T47D (cell line): Measurements from ENCODE around the gene CTBP2.

Experiments used
- DNase-seq, 2 experiments: peaks; one replicate each; pipeline versions ENCODE4 v3.0.0 to v3.0.0-alpha.2; 2011 to 2012; ENCODE audit warnings: low read depth in 1 of 2, low spot score in 1 of 2
- JUND ChIP-seq: IDR thresholded peaks from 2 replicates; pipeline ENCODE4 v1.6.1; 2012; ENCODE audit warnings: low read depth
- in situ Hi-C: cut with HindIII; loops from 2 replicates; pipeline ENCODE4 v1.10.0; 2016; ENCODE audit warnings: low sequenced_read_pairs, low pct_unique_long_range_greater_than_20kb

CTBP2 gene

DNA sequence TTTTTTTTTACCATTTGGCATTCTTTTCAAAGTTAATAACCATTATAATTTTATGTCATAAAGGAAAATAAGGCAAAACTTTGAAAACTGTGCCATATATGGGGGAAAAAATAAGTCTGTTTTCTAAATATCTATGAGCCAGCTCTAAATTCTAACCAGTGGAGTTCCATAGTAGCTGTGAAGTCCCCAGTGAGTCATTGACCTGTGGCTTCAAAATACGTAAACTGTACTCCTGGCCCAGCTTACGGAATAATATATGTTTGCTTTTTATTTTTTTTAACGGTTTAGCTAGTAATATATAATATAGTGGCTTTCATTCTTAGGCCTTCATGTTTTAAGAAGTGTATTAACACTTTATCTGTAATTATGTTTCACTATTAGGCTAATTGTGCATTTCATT lies 197.9 kb downstream of the CTBP2 start:
- in situ Hi-C loops: no loop called here
- DNase-seq: no peak
- no peak for TF ChIP-seq JUND

DNA sequence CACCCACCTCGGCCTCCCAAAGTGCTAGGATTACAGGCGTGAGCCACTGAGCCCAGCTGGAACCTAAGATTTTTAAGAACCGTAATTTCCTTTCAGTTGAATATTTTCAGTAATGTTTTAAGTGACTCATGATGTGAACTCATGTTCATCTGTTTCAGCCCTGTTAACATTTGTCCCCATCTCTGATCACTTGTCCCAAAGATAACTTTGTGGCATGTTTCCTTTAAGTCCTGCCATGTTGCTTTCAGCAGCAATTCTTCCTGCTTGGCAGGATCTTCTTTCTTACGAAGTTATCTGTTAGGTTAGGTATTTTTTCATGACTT lies 199.2 kb downstream of the CTBP2 start:
- no peak for DNase-seq
- TF ChIP-seq JUND: no peak
- in situ Hi-C loops: no loop called here

DNA sequence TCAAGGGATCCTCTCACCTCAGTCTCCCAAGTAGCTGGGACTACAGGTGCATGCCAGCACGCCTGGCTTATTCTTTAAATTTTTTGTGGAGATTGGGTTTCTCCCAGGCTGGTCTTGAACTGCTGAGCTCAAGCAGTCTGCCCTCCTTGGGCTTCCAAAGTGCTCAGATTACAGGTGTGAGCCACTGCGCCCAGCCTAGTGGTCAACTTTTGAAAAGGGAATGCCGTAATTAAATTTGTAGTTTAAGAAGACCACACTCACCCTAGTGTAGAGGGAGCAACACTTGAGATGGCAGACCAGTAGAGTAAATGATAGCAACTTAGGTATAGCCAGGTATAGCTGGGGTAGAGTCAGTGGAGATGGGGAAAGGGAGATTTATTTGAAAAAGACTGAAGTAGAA lies 200.8 kb downstream of the CTBP2 start:
- no peak for DNase-seq
- in situ Hi-C loops: no loop called here
- no peak for TF ChIP-seq JUND

DNA sequence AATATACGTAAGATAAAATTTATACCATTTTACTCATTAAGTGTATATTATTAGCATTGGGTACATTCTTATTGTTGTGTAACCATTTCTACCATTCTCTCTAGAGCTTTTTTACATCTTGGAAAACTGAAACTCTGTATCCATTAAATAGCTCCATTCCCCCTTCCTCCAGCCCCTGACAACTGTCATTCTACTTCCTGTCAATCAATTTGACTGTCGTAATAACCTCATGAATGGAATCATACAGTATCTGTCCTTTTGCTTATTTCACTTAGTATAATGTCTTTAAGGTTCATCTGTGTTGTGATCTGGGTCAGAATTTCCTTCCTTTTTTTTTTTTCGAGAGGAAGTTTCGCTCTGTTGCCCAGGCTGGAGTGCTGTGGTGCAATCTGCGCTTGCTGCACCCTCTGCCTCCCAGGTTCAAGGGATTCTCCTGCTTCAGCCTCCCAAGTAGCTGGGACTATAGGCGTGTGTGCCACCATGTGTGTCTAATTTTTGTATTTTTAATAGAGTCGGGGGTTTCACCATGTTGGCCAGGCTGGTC lies 202.9 kb downstream of the CTBP2 start:
- in situ Hi-C loops: no loop called here
- TF ChIP-seq JUND: no peak
- DNase-seq: no peak

DNA sequence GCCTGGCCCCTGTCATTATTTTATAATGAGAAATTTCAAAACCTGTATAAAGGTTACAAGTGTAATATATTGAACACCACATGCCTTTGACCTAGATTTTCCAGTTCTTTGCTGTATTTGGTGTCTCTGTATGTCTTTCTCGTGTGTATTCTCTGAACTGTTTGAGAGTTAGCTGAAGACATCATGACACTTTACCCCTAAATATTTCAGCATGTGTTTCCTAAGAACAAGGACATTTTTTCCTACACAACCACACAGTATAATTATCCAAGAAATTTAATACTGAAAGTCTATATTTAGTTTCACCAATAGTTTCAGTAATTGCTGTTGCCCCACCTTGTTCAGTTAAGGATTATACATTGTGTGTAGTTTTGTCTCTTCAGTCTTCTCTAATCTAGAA lies 203.6 kb downstream of the CTBP2 start:
- in situ Hi-C loops: no loop called here
- DNase-seq: no peak
- TF ChIP-seq JUND: no peak

DNA sequence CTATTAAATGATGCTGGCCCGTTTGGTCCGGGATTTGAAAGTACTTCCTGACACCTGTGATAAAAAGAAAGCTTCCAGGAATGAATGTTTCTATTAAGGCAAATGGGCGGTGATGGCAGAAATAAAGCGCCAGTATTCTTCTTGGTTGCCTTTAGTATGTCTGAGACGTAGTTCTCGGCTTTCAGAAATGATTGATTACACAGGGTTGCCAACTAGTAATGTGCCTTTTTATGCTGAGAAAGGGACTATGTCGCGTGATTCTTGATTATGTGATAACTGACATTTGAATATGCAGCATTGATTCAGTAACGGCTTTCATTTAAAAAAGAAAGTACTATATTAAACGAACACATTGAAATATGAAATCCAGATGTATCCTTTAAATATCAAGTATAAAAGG lies 204.5 kb downstream of the CTBP2 start:
- in situ Hi-C loops: no loop called here
- DNase-seq: no peak
- TF ChIP-seq JUND: no peak

DNA sequence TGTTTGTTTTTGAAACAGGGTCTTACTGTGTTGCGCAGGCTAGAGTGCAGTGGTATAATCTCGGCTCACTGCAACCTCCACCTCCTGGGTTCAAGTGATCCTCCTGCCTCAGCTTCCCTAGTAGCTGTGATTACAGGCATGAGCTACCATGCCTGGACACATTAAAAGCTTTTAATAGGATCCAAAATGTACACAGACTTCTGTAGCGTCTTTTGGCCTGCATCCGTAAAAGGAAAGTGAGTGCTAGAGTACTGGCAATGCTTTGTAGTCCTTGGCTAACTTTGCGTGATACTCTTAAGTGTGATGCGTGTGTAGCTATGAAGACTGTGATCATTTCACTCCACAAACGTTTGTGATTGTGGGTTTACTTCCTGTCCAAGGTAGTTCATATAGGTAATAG lies 205.1 kb downstream of the CTBP2 start:
- in situ Hi-C loops: no loop called here
- DNase-seq: no peak
- no peak for TF ChIP-seq JUND

DNA sequence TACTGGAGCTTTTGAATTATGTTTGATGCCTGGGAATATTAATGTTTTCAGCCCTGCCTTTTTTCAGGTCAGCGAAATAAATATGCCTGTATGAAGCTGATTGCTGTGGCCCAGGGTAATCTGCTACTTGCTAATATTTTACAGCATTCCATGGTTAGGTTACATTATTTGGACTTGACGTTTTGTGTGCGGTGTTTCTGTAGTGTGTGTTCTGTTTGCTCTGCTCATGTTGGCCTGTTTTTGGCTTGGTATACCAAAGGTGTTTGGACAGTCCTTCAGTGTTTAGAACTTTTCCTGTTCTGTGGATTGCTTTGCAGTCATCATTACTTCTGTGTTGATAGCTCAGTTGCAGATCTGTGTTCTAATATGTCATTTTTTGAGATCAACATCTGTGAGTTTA lies 206.9 kb downstream of the CTBP2 start:
- in situ Hi-C loops: no loop called here
- no peak for TF ChIP-seq JUND
- no peak for DNase-seq

DNA sequence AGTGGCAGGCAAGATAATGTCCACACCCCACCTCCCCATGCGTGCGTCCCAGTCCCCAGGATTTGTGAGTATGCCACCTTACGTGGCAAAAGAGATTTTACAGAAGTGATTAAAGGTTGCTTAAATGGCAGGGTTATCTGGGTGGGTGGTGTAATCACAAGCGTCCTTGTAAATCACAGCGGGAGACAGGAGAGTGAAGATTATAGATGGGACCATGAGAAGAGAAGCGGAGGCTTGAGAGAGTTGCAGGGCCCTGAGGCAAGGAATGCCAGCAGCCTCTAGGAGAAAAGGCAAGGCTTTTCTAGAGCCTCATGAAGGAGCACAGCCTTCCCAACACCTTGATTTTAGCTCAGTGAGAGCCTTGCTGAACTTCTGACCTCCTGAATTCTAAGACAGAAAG lies 208.2 kb downstream of the CTBP2 start:
- TF ChIP-seq JUND: no peak
- no peak for DNase-seq
- in situ Hi-C loops: no loop called here

DNA sequence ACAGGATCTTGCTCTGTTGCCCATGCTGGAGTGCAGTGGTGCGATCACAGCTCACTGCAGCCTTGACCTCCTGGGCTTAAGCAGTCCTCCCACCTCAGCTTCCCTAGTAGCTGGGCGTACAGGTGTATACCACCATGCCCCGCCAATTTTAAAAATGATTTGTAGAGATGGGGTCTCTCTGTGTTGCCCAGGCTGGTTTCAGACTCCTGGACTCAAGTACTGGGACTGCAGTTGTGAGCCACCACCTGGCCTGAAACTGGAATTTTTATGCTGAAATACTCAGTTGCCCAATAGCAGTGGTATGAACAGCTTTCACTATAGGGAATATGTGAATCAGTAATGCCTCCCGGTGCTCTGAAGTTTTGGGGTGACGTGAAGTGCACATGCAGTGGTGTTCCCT lies 210.8 kb downstream of the CTBP2 start:
- DNase-seq: no peak
- no peak for TF ChIP-seq JUND
- in situ Hi-C loops: no loop called here

DNA sequence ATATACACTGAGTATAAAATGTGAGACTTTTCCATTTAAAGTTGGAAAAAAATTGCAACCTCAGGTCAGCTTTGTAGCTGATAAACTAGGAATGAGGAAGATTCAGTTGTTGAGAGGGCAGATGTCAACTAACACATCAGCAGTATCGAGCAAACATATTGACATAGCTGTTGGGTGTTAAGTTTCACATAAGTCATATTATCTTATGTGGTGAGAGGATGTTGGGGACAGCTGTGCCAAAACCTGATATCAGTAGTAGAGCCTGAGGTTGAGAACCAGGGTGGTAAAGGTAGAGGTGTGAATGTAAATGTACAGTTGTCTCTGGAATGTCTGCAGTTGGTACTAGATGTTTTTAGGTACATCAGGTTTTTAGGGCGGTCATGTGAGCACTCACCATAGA lies 213.4 kb downstream of the CTBP2 start:
- no peak for TF ChIP-seq JUND
- in situ Hi-C loops: no loop called here
- DNase-seq: no peak

DNA sequence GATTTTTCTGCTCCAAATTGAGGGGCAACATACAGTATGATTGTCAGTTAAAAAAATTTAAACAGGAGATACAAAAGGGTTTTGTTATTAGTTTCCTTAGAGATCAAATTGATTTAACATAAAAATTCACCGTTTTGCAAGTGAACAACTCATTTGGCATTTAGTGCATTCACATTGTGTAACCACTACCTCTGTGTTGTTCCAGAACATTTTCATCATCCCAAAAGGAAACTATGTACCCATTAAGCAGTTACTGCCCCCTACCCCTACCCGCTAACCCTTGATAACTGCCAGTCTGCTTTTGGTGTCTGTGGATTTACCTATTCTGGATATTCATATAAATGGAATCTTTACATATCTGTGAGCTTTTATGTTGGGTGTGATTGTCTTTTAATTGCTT lies 215.4 kb downstream of the CTBP2 start:
- TF ChIP-seq JUND: no peak
- no peak for DNase-seq
- in situ Hi-C loops: no loop called here

DNA sequence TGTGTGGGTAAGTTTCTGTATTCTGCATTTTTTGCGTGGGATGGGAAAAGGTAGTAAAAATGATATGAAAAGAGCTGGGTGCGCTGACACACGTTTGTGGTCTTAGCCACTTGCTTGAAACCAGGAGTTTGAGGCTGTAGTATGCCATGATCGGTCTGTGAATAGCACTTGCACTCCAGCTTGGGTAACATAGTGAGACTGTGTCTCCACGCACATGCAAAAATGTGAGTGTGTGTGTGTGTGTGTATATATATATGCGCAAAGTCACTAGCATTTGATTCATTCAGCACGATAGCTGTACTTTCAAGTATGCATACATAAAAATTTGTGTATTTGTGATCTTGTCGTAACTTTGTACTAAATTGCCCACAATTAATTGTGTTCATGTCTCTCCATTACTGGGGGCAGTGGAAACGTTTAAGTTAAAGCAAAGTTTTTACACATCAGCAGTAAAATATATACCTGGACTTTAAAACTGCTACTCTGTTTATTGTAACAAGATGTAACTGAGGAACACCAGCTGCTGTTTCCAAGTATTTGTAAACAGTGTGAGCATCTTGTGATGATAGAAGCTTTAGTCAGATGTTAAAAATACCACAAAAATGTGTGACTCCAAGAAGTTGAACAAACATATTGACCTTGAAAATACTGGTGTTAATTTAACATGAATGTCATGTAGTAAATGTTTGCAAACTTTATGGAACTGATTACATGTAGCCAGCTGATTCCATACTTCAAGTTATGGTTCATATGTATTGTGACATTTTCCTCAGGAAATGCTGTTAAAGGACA lies 216.9 kb downstream of the CTBP2 start:
- no peak for DNase-seq
- in situ Hi-C loops: no loop called here
- TF ChIP-seq JUND: no peak
